ENCODE measurements around the gene RTL5. TPM values are rescaled to one million over a fixed set of nuclear protein-coding genes. Genes with fewer than 3 reads are reported as not detected.

The RTL5 gene
- total RNA-seq (2022; extraction: Qiagen RNA extraction; ENCODE audit: low read depth), result 2.3 to 2.6 TPM (median 2.5 TPM) in 5 replicates

GRCh38 chrX:72131317-72132294 is at the start of gene RTL5:
RTL5 (minus strand) TSS chrX:72131915.

Other genes with a start within 250 kb of the RTL5 start
- 0.33 to 0.49 TPM (median 0.42 TPM) in 5 replicates for gene NHSL2, start 221.1 kb downstream of the RTL5 start, total RNA-seq (2022; extraction: Qiagen RNA extraction; ENCODE audit: low read depth)
- 34.2 to 72.4 TPM (median 37.4 TPM) in 5 replicates for gene PIN4, start 49.8 kb upstream of the RTL5 start, total RNA-seq (2022; extraction: Qiagen RNA extraction; ENCODE audit: low read depth)
- gene ERCC6L, start 107.1 kb upstream of the RTL5 start, total RNA-seq (2022; extraction: Qiagen RNA extraction; ENCODE audit: low read depth), result 11.5 to 17.5 TPM (median 12.8 TPM) in 5 replicates
- 1,492 to 2,310 TPM (median 1,615 TPM) in 5 replicates for gene RPS4X, start 145.3 kb upstream of the RTL5 start, total RNA-seq (2022; extraction: Qiagen RNA extraction; ENCODE audit: low read depth)
- 0.77 to 1.1 TPM (median 0.92 TPM) in 5 replicates for gene CITED1, start 174.0 kb upstream of the RTL5 start, total RNA-seq (2022; extraction: Qiagen RNA extraction; ENCODE audit: low read depth)